Measurements from ENCODE around the gene NEK6.

The NEK6 gene

DNA sequence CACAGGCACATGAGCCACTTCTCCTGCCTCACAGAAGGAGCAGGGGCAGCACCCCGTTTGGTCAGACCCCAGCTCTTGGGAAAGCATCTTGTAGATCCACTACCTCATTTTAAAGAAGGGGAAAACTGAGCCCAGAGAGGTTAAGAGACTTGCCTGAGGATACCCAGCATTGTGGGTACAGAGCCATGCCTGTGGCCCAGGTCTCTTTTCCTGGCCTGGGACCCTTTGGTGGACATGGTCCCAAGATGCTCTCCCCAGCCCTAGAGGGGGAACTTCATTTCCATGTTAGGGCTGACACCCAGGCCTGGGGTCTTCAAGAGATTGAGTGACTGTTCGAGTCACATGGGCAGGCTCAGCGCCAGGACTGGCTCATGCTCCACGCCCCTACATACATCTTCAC is 64.2 kb downstream of the NEK6 start (continued):
- TF ChIP-seq, protein P1, sequence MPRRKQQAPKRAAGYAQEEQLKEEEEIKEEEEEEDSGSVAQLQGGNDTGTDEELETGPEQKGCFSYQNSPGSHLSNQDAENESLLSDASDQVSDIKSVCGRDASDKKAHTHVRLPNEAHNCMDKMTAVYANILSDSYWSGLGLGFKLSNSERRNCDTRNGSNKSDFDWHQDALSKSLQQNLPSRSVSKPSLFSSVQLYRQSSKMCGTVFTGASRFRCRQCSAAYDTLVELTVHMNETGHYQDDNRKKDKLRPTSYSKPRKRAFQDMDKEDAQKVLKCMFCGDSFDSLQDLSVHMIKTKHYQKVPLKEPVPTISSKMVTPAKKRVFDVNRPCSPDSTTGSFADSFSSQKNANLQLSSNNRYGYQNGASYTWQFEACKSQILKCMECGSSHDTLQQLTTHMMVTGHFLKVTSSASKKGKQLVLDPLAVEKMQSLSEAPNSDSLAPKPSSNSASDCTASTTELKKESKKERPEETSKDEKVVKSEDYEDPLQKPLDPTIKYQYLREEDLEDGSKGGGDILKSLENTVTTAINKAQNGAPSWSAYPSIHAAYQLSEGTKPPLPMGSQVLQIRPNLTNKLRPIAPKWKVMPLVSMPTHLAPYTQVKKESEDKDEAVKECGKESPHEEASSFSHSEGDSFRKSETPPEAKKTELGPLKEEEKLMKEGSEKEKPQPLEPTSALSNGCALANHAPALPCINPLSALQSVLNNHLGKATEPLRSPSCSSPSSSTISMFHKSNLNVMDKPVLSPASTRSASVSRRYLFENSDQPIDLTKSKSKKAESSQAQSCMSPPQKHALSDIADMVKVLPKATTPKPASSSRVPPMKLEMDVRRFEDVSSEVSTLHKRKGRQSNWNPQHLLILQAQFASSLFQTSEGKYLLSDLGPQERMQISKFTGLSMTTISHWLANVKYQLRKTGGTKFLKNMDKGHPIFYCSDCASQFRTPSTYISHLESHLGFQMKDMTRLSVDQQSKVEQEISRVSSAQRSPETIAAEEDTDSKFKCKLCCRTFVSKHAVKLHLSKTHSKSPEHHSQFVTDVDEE (CRISPR knock-in tag; IDR thresholded peaks at IDR 0.05), result no peak

DNA sequence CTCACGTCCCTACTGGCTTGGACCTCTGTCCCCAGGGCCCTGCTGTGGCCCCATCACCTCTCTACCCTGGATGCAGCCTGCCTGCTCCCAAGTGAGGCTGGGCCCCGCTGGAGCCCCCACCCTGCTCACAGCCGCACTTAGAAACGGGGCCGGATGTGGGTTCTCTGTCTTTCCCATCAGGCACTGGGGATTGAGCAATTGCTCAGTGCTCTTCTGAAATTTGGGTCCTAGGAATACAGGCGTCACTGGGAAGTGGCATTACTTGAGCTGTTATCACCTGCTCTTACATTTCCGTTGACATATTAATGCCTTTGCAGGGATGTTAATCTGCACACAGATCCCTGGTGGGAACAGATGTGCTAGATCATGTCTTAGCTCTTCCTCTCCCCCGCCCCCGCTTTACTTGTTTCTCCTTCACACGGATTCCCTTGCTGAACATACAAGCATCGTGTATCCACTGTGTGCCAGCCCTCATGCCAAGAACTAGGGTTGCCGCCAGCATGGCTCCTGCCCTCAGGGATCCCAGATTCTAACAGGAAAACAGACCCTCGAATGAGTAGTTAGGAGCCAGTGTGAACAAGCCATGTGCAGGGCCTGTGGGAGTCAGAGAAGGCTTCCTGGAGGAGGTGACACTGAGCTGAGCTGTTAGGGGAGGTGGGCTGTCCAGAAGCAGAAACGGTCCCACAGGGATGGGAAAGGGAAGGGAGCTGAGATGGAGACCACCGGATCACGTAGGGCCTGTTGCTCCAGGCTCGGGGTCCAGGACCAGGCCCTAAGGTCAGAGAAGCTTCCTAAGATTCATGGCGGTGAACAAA is 65.1 kb downstream of the NEK6 start:
- TF ChIP-seq, protein P1 (CRISPR knock-in tag; IDR thresholded peaks at IDR 0.05), result no peak
- TF ChIP-seq ESRRG (CRISPR knock-in tag; IDR thresholded peaks at IDR 0.05) (no peak), SNAI2 (CRISPR knock-in tag; IDR thresholded peaks at IDR 0.05) (no peak), ISL1 (CRISPR knock-in tag; IDR thresholded peaks at IDR 0.05) (no peak), ZFP3 (CRISPR knock-in tag; IDR thresholded peaks at IDR 0.05) (no peak), ZNF565 (CRISPR knock-in tag; conservative IDR thresholded peaks at IDR 0.05; ENCODE audit: low read depth) (no peak), ZNF70 (CRISPR knock-in tag; IDR thresholded peaks at IDR 0.05) (no peak), GLIS3 (CRISPR knock-in tag; IDR thresholded peaks at IDR 0.05) (no peak), ZC3H10 (CRISPR knock-in tag; IDR thresholded peaks at IDR 0.05) (no peak)
- TF ChIP-seq, protein P2, sequence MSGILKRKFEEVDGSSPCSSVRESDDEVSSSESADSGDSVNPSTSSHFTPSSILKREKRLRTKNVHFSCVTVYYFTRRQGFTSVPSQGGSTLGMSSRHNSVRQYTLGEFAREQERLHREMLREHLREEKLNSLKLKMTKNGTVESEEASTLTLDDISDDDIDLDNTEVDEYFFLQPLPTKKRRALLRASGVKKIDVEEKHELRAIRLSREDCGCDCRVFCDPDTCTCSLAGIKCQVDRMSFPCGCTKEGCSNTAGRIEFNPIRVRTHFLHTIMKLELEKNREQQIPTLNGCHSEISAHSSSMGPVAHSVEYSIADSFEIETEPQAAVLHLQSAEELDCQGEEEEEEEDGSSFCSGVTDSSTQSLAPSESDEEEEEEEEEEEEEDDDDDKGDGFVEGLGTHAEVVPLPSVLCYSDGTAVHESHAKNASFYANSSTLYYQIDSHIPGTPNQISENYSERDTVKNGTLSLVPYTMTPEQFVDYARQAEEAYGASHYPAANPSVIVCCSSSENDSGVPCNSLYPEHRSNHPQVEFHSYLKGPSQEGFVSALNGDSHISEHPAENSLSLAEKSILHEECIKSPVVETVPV (CRISPR knock-in tag; IDR thresholded peaks at IDR 0.05), result no peak
- no peak for ATAC-seq

DNA sequence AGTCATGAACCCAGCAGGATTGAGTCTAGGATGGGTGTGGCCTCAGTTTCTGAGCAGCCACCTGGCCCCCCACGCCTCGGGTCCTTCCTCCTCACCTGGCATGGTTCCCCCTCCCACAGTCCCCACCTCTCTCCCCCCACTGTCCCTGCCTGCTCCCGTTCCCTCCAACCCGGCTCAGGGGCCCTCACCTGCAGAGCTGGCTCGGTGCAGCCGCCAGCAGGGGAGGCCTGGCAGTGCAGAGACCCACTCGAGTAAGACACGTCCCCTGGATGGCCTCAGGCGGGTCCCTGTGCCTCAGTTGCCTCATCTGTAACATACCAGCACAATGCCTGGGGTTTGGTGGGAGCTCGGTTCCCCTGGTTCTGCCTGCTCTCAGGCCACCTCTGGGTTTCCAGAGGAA is 66.2 kb downstream of the NEK6 start:
- TF ChIP-seq TCF4 (CRISPR knock-in tag; IDR thresholded peaks at IDR 0.05; ENCODE audit: borderline replicate concordance) (no peak), ESRRG (CRISPR knock-in tag; IDR thresholded peaks at IDR 0.05) (no peak)
- TF ChIP-seq, protein P3, sequence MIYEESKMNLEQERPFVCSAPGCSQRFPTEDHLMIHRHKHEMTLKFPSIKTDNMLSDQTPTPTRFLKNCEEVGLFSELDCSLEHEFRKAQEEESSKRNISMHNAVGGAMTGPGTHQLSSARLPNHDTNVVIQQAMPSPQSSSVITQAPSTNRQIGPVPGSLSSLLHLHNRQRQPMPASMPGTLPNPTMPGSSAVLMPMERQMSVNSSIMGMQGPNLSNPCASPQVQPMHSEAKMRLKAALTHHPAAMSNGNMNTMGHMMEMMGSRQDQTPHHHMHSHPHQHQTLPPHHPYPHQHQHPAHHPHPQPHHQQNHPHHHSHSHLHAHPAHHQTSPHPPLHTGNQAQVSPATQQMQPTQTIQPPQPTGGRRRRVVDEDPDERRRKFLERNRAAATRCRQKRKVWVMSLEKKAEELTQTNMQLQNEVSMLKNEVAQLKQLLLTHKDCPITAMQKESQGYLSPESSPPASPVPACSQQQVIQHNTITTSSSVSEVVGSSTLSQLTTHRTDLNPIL (CRISPR knock-in tag; IDR thresholded peaks at IDR 0.05; ENCODE audit: low read depth), result no peak
- no peak for ATAC-seq

DNA sequence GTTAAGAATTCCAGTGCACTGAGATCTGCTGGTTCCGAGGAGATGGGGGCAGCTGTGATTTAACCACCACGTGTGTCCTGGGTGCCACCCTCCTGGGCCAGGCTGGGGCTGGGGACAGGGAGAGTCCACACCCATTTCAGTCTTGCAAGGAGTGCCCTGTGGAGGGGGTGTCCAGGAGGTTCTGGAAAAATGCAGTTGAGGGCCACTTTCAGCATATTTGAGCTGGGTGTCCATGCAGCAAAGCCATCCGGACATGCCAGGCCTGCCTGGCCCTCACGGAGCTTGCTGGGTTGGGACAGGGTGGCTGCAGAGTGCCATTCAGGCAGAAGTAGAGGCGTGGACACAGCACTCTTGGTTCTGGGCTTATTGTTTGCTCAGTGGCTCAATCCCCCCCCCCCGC is 68.1 kb downstream of the NEK6 start:
- TF ChIP-seq, protein P2 (CRISPR knock-in tag; IDR thresholded peaks at IDR 0.05), result no peak
- no peak for TF ChIP-seq ZNF70 (CRISPR knock-in tag; IDR thresholded peaks at IDR 0.05)
- TF ChIP-seq ZFP3 (CRISPR knock-in tag; IDR thresholded peaks at IDR 0.05), result no peak
- TF ChIP-seq ZNF8 (CRISPR knock-in tag; IDR thresholded peaks at IDR 0.05), result no peak
- TF ChIP-seq, protein P4, sequence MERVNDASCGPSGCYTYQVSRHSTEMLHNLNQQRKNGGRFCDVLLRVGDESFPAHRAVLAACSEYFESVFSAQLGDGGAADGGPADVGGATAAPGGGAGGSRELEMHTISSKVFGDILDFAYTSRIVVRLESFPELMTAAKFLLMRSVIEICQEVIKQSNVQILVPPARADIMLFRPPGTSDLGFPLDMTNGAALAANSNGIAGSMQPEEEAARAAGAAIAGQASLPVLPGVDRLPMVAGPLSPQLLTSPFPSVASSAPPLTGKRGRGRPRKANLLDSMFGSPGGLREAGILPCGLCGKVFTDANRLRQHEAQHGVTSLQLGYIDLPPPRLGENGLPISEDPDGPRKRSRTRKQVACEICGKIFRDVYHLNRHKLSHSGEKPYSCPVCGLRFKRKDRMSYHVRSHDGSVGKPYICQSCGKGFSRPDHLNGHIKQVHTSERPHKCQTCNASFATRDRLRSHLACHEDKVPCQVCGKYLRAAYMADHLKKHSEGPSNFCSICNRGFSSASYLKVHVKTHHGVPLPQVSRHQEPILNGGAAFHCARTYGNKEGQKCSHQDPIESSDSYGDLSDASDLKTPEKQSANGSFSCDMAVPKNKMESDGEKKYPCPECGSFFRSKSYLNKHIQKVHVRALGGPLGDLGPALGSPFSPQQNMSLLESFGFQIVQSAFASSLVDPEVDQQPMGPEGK (CRISPR knock-in tag; IDR thresholded peaks at IDR 0.05; ENCODE audit: borderline replicate concordance), result no peak
- TF ChIP-seq, protein P3 (CRISPR knock-in tag; IDR thresholded peaks at IDR 0.05; ENCODE audit: low read depth), result no peak
- no peak for TF ChIP-seq BACH2 (CRISPR knock-in tag; IDR thresholded peaks at IDR 0.05; ENCODE audit: borderline replicate concordance)
- TF ChIP-seq, protein P5, sequence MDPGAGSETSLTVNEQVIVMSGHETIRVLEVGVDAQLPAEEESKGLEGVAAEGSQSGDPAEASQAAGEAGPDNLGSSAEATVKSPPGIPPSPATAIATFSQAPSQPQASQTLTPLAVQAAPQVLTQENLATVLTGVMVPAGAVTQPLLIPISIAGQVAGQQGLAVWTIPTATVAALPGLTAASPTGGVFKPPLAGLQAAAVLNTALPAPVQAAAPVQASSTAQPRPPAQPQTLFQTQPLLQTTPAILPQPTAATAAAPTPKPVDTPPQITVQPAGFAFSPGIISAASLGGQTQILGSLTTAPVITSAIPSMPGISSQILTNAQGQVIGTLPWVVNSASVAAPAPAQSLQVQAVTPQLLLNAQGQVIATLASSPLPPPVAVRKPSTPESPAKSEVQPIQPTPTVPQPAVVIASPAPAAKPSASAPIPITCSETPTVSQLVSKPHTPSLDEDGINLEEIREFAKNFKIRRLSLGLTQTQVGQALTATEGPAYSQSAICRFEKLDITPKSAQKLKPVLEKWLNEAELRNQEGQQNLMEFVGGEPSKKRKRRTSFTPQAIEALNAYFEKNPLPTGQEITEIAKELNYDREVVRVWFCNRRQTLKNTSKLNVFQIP (CRISPR knock-in tag; IDR thresholded peaks at IDR 0.05; ENCODE audit: borderline replicate concordance, low read depth), result no peak
- no peak for TF ChIP-seq ZC3H10 (CRISPR knock-in tag; IDR thresholded peaks at IDR 0.05)
- no peak for TF ChIP-seq CSDC2 (CRISPR knock-in tag; IDR thresholded peaks at IDR 0.05)
- no peak for TF ChIP-seq ZNF565 (CRISPR knock-in tag; conservative IDR thresholded peaks at IDR 0.05; ENCODE audit: low read depth)
- TF ChIP-seq TOX (CRISPR knock-in tag; IDR thresholded peaks at IDR 0.05; ENCODE audit: borderline replicate concordance), result no peak
- no peak for TF ChIP-seq ISL1 (CRISPR knock-in tag; IDR thresholded peaks at IDR 0.05)
- no peak for ATAC-seq

Data from SK-N-SH treated with all-trans-retinoic acid at 6 μM for 48 hours (cell line).